ENCODE data around the gene CHST13. TPM values are rescaled to one million over a fixed set of nuclear protein-coding genes. Genes with fewer than 3 reads are reported as not detected.

Gene CHST13
- total RNA-seq, 1 donor from 2014 or later, result not detected

DNA sequence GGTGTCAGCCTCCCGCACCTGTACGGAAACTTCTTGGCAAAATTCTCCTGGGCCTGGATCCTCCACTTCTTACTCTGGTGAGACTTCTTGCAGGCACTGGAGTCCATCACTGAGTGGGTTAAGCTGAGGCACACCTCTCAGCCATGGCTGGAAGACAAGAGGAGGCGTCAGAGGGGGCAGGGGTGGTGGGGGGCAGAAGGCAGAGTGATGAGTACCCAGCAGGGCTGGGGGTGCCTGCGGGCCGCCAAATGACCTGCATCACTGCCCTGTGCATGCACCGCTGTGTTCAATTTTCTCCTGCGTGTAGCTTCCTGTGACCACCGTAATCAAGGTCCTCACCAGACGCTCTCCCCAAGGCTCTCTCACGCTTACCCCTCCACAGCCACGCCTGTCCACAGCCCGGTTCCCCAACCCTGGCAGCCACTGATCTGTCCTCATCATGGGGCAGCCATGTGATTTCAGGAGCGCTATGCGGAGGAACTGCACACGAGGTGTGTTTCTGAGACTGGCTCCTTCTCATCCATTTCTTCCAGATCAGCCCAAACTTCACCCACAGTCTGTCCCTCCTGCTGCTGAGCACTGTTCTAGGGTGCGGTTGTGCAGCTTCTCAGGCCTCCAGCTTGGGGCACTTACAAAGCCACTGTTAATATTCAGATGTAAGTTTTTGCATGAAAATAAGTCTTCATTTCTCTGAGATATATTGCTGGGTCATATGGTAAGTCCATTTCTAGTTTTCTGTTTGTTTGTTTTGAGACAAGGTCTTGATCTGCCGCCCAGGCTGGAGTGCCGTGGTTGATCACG is 29.5 kb downstream of the CHST13 start:
- intact Hi-C loops (cut with micrococcal nuclease), result no loop called here

DNA sequence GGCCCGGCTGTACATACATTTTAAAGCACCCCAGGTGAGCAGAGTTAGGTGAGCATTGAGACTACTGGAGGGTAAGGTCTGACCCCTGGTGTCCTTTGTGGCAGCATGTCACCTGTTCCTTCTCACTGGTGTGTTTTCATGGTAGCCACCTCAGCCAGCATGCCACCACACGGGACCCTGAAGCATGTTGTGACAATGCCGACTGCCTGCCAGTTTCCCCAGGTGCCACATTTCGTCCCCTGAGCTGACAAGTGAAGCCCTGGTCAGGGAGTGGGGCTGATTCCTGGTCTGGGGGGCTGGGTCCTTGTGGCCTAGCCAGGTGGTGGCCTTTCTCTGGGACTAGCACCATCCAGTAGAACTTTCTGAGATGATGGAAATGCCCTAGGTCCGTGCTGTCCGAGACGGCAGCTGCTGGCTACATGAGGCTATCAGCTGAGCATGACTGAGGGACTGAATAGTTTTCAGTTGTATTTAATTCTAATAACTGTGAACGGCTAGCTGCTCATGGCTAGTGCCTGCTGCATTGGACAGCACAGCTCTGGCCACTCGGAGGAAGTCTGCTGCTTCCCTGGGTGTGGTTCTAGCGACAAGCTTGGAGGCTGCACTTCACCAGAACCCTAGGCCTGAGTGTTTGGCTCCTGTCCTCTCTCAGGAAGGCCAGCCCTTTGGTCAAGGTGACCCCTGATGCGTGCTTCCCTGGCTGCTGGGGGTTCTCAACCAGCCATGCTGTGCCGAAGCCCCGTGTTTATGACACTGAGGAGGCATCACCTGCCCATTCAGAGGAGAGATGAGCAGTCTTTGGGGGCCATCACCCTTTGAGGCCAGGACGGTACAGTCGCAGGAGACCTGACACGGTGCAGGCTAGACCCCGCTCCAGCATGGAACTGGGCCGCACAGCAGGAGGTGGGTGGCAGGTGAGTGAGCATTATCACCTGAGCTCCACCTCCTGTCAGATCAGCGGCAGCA is 30.9 kb downstream of the CHST13 start:
- intact Hi-C loops (cut with micrococcal nuclease), result no loop called here

GRCh38 chr3:126555795-126556636 is 32.1 kb downstream of the CHST13 start:
- intact Hi-C loops (cut with micrococcal nuclease), result no loop called here

- intact Hi-C loops (cut with micrococcal nuclease), result no loop called here
These were observed 32.9 kb downstream of the CHST13 start for GRCh38 chr3:126556637-126557414.

- intact Hi-C loops (cut with micrococcal nuclease), result no loop called here
These were observed 33.4 kb downstream of the CHST13 start for GRCh38 chr3:126557415-126557745.

- intact Hi-C loops (cut with micrococcal nuclease), result no loop called here
These were observed 33.8 kb downstream of the CHST13 start for GRCh38 chr3:126557761-126558160.

DNA sequence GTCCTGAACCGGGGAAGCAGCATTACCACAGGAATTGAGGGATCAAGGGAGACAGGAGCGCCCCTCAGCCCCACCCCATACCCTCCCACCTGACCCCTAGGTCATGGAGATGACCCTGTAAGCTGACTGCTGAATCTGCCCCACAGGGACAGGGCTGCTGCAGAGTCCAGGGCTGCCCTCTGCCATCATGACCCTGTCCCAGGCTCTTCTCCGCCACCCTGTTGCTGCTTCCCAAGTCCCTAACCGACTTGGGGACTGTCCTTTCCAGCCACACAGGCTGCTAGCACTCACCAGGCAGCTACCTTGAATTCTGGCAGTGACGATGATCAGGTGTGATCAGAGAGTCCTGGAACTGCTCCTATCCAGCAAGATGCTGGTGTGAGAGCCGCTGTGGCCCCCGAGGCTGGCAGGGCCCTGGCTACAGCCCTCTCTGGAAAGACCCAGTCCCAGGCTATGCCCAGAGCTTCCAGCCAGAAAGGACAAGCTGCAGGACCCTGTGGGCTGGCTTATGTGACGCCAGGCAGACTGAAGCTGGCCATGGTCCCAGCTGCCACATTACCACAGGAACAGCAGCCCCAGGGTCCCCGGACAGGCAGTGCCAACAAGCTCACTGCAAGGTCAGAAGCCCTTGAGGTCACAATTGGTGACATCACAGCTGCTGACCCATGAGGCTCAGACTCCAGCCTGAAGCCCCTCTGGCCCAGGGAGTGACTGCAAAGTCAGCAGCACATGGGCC is 34.5 kb downstream of the CHST13 start, which contains the start of gene C3orf22:
C3orf22 (minus strand) TSS at position 597 of the 736 bp plus-strand sequence. CDS start 5,542 bp downstream, outside the sequence.
- intact Hi-C loops (cut with micrococcal nuclease), result no loop called here

- intact Hi-C loops (cut with micrococcal nuclease), result no loop called here
These were observed 38.9 kb downstream of the CHST13 start for GRCh38 chr3:126562737-126563276.

- intact Hi-C loops (cut with micrococcal nuclease), result no loop called here
These were observed 43.9 kb downstream of the CHST13 start for GRCh38 chr3:126567696-126568438.

GRCh38 chr3:126568776-126569342 is 44.9 kb downstream of the CHST13 start:
- intact Hi-C loops (cut with micrococcal nuclease), result no loop called here

GRCh38 chr3:126569390-126569975 is 45.5 kb downstream of the CHST13 start:
- intact Hi-C loops (cut with micrococcal nuclease), result no loop called here

GRCh38 chr3:126570103-126570541 is 46.2 kb downstream of the CHST13 start:
- intact Hi-C loops (cut with micrococcal nuclease), result no loop called here

DNA sequence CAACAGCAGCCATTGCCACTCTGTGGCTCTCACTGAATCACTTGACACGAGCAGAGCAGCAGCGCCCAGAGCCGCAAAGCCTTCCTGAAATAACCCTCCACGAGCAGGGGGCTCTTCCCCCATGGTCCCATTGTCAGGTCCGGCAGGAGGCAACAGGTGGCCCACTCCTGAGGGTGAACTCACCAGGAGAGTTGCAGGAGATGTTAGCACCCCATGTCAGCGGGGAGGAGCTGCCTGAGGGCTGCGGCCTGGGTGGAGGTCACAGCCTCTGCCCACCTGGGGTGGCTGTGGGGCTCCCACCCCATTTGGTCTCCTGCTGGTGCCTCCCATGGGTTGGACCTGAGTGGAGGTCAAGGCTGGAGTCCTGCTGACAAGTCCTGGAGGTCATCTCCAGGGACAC is 47.1 kb downstream of the CHST13 start:
- intact Hi-C loops (cut with micrococcal nuclease), result no loop called here

- intact Hi-C loops (cut with micrococcal nuclease), result no loop called here
These were observed 49.6 kb downstream of the CHST13 start for GRCh38 chr3:126573492-126574117.

DNA sequence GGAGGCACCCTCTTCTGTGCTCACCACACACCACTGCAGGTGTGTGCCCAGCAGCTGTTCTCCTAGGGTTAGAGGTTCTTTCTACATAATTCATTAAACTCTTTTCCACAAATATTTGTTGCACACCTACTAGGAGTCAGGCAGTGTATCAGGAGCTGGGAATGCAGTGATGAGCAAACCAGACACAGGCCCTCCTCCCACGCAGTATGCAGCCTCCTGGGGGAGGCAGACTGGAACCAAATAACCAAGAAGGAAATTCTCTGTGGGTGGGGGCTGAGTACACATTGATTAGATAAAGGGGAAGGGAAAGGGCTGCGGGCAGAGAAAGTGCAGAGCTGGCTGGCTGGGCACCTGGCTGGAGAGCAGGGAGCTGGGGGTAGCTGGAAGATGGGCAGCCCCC is 53.3 kb downstream of the CHST13 start:
- intact Hi-C loops (cut with micrococcal nuclease), result no loop called here

DNA sequence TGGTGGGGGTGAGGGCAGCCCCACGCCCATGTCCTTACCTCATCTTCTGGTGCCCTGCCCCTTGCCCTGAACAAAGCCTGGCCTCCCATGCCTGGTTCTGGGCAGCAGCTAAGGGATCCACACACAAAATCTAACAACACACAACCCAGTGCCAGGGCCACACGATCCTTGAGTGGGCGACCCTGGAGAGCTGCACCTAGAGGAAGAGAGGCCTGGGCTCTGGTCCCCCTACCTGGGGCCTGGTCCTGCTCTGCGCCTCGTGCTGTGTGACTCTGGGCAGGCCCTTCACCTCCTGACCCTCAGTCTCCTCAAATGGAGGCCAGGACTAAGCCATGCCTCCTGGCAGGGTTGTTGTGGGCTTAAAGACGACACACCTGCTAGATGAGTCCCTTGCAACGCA is 54.7 kb downstream of the CHST13 start:
- intact Hi-C loops (cut with micrococcal nuclease), result no loop called here

- intact Hi-C loops (cut with micrococcal nuclease), result no loop called here
These were observed 56.8 kb downstream of the CHST13 start for GRCh38 chr3:126580746-126581145.

- intact Hi-C loops (cut with micrococcal nuclease), result no loop called here
These were observed 57.6 kb downstream of the CHST13 start for GRCh38 chr3:126581569-126581968.

Data from T-helper 1 cell treated with Interleukin-12 subunit alpha and Interleukin-12 subunit beta and Interleukin-4 antibody, amounts not matched to agents 30 ng/mL and 1 ng/mL, for 36 hours (primary cell).